Liver (tissue), 3 donors: ENCODE data around the gene SP140.

ENCODE experiments used
- CTCF ChIP-seq: fragments of 150-350 bp; IDR thresholded peaks from 2 replicates; pipeline ENCODE4 v1.5.1; 2017; ENCODE audit warnings: improper control_type of control experiment, low read depth, low read length; ENCODE audit not compliant: missing input control
- EGR1 ChIP-seq, 2 donors: IDR thresholded peaks; 2 replicates each; pipeline ENCODE4 v1.6.1; 2016 to 2018; ENCODE audit warnings: antibody characterized with exemption in 2 of 2, low read depth in 2 of 2
- GABPA ChIP-seq, 2 donors: IDR thresholded peaks in 1 of 2; conservative IDR thresholded peaks in 1 of 2; 2 replicates each; pipeline ENCODE4 v1.6.1; 2016; ENCODE audit warnings: antibody characterized with exemption in 2 of 2, mild to moderate bottlenecking in 1 of 2, moderate library complexity in 1 of 2
- REST ChIP-seq: IDR thresholded peaks from 2 replicates; pipeline ENCODE4 v1.6.1; 2016; ENCODE audit warnings: antibody characterized with exemption, mild to moderate bottlenecking
- SP1 ChIP-seq: IDR thresholded peaks from 2 replicates; pipeline ENCODE4 v1.6.1; 2018; ENCODE audit warnings: antibody characterized with exemption, mild to moderate bottlenecking
- YY1 ChIP-seq: IDR thresholded peaks from 2 replicates; pipeline ENCODE4 v1.6.1; 2016; ENCODE audit warnings: antibody characterized with exemption, mild to moderate bottlenecking
- TF ChIP-seq, protein P1 (sequence below): IDR thresholded peaks from 2 replicates; pipeline ENCODE4 v1.6.1; 2016; ENCODE audit warnings: antibody characterized with exemption
- donor health status: healthy.
- donor health status: healthy.

GRCh38 chr2:230325316-230326243, 100.0 kb downstream of the SP140 start:
- TF ChIP-seq SP1, result no peak
- TF ChIP-seq CTCF, result no peak
- TF ChIP-seq GABPA (IDR thresholded peaks at IDR 0.05 in 1 of 2, conservative IDR thresholded peaks at IDR 0.05 in 1 of 2), result no peak
- TF ChIP-seq YY1, result no peak
- TF ChIP-seq, protein P1, sequence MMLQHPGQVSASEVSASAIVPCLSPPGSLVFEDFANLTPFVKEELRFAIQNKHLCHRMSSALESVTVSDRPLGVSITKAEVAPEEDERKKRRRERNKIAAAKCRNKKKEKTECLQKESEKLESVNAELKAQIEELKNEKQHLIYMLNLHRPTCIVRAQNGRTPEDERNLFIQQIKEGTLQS, result no peak
- TF ChIP-seq REST, result no peak
- no peak for TF ChIP-seq EGR1 (IDR thresholded peaks at IDR 0.05; ENCODE audit: low read depth in 2 of 2)
